Left renal cortex interstitium (tissue), 4 donors: ENCODE measurements around the gene IGF2BP2. TPM values are rescaled to one million over a fixed set of nuclear protein-coding genes. Genes with fewer than 3 reads are reported as not detected.
"Not testable (repeated sequence)": the region's sequence is repeated elsewhere in the genome, so short reads cannot be mapped to it uniquely, and the experiment has no call there.

ENCODE experiments used
- DNase-seq, 4 donors: peaks; one replicate each; pipeline ENCODE4 v3.0.0-alpha.2; 2013; ENCODE audit warnings: low read depth in 4 of 4, low spot score in 2 of 4, missing footprints in 1 of 4
- polyA plus RNA-seq, 4 donors: library from polyadenylated mRNA; unstranded; fragments of 120-200 nt; gene quantifications; one replicate each; pipeline ENCODE4 v1.2.1, GENCODE V29; 2013; ENCODE audit not compliant: insufficient read length in 4 of 4

The IGF2BP2 gene
- polyA plus RNA-seq, 4 donors: 78.3 to 123 (median 103) TPM

- DNase-seq: no peak
Measured at GRCh38 chr3:185813205-185813604, 11.6 kb downstream of the IGF2BP2 start.

DNA sequence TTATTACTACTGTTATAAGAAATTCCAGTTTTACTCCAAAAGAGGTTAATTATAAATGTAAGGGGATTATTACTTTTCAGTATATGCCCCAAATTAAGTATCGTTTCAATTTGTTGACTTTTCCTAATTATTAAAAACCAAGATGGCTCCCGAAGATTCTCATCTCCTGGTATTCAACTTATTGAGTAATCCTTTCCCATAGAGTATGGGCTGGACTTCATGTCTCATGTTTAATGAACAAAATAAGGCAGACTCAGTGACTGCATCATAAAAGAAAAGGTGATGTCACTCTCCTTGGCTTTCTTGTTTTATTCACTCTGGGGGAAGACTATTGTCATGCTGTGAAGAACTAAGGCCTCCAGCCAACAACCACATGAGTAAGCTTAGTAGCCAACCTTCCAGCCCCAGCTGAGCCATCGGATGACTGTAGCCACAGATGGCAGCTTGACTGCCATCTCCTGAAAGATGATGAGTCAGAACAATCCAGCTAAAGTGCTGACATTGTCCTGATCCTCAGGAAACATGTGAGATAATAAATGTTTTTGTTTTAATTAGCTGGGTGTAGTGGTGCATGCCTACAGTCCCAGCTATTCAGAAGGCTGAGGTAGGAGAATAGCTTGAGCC, 17.3 kb downstream of the IGF2BP2 start:
- DNase-seq: no peak

GRCh38 chr3:185798831-185799110, 26.1 kb downstream of the IGF2BP2 start:
- DNase-seq: not testable (repeated sequence)

- no peak for DNase-seq
Measured at GRCh38 chr3:185797993-185798830, 26.6 kb downstream of the IGF2BP2 start.

- no peak for DNase-seq
Measured at GRCh38 chr3:185797108-185797881, 27.5 kb downstream of the IGF2BP2 start.

- no peak for DNase-seq
Measured at GRCh38 chr3:185796431-185797107, 28.3 kb downstream of the IGF2BP2 start.

DNA sequence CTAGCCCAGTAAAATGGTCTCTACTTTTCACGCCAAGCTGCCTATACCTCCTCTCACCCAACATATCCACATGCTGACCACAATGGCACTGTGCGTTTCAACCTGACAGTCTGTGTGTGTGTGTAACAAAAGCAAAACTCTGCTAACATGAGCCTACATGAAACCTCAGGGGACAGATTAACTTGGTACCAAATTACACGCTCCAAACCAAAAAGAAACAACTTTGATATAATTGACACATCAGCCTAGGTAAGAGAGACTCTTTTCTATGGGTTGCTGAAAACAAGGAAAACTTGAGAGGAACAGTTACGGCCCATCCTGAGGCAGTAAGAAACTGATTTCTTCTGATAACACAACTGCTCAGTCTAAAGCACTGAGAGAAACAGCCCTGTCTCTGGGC, 31.5 kb downstream of the IGF2BP2 start:
- DNase-seq: no peak

DNA sequence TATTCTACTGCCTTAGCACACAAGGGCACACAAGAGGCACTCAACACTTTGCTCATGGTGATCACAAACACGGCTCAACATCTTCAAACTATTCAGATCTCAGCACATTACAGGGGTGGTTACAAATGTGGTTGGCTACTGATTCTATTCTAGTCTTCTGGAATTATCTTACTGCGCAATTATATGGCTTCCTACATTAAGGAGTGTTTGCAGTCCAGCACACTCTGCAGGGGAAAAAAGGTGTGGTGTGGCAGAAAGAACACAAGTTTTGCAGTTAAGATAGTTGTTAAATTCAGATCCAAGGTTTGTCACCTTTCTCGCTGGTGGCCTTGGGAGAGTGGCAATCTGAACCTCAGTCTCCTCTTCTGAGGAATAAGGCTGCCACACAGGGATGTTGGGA, 31.9 kb downstream of the IGF2BP2 start:
- no peak for DNase-seq

- no peak for DNase-seq
Measured at GRCh38 chr3:185789891-185790830, 34.7 kb downstream of the IGF2BP2 start.

GRCh38 chr3:185789134-185789533, 35.7 kb downstream of the IGF2BP2 start:
- no peak for DNase-seq

- no peak for DNase-seq
Measured at GRCh38 chr3:185788292-185788691, 36.5 kb downstream of the IGF2BP2 start.

- DNase-seq: no peak
Measured at GRCh38 chr3:185786956-185787877, 37.6 kb downstream of the IGF2BP2 start.

DNA sequence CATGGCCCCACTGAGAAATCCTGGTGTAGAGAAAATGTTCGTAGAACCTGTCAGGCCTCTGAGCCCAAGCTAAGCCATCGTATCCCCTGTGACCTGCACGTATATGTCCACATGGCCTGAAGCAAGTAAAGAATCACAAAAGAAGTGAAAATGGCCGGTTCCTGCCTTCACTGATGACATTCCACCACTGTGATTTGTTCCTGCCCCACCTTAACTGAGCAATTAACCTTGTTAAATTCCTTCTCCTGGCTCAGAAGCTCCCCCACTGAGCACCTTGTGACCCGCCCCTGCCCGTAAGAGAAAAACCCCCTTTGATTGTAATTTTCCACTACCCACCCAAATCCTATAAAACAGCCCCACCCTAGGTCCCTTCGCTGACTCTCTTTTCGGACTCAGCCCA, 38.6 kb downstream of the IGF2BP2 start:
- not testable (repeated sequence) for DNase-seq

DNA sequence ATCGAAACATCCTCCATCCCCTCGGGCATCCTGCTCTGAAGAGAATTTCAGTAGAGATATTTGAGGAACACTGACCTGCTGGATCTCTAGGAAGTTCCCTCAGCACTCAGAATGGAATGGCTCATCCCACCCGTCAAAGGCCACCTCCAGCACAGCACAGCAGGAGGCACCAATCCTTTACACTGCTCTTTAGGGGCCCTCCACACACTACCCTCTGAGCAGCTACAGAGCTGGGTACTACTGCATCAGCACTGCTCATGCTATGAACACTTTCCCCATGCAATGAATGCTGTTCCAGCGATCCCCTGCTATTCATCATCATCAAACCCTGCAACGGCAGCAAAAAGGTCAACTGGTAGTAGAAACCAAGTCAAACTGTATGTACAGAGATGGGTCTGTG, 40.5 kb downstream of the IGF2BP2 start:
- no peak for DNase-seq

DNA sequence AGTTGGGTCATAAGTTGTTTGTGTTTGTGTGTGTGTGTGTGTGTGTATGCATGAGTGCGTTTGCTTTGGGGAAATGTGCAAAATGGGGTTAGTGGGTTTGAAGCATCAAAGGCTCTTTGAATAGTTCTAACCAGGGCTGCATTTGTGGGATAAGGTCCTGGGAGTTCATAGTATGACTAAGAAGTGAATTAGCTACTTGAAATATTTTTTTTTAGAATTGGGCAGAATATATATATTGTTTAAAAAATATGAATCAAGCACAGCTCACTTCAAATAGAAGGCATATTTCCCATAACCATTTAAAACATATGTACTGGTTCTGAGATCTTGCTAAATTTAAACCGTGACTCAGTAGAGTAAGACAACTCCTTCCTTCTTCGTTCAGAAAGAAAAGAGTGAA, 43.1 kb downstream of the IGF2BP2 start:
- DNase-seq: no peak

- no peak for DNase-seq
Measured at GRCh38 chr3:185779461-185779860, 45.4 kb downstream of the IGF2BP2 start.

DNA sequence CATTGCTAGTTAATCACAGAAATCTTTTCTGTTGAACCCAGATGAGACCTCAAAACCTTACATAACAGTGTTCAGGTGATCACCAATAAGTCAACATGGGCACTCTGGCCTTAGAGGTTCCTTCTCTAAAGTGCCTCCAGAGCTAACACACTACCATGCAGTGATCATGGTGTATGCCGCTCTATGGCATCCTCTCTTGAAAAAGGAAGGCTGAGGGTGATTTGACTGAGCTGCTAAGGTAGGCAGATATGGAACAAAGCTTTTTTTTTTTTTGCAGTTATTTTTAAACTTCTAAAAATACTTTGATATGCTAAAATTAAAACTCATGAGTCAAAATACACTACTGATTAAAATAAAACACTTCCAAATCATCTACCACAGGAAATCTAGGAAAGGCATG, 46.0 kb downstream of the IGF2BP2 start:
- DNase-seq: no peak

DNA sequence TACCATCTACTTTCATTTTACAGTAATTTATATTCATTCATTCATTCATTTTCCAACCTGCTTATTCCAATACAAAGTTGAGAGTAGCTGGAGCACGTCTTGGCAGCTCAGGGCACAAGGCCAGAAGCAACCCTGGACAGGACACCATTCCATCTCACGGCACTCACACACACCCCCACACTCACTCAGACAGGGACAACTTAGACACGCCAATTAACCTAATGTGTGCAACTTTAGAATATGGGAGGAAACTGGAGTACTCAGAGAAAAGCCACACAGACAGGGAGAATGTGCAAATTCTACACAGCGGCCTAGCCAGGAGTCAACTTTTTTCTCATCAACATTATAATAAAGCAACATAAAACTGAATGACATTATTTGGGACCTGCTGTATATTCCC, 46.7 kb downstream of the IGF2BP2 start:
- no peak for DNase-seq

GRCh38 chr3:185770109-185770508, 54.7 kb downstream of the IGF2BP2 start:
- DNase-seq: no peak
